GM12892 (cell line): ENCODE results near the gene SERP1.
A peak's percentile ranks its signal among the peaks of the same experiment; 100 is the strongest.

Source experiments
- DNase-seq: peaks from one replicate; pipeline ENCODE4 v3.0.0; 2011; ENCODE audit not compliant: insufficient read length
- FAIRE-seq: peaks from 2 replicates; lab custom pipeline; 2011; peaks lifted over from hg19 to GRCh38; lab: Jason Lieb, UNC
- POLR2A ChIP-seq: IDR thresholded peaks from 2 replicates; pipeline ENCODE4 v1.6.1; 2011; ENCODE audit warnings: low read depth, low read length, control low read depth
- POLR2AphosphoS5 ChIP-seq: IDR thresholded peaks from 2 replicates; pipeline ENCODE4 v1.6.1; 2011; ENCODE audit warnings: low read depth, low read length, control low read depth
- TAF1 ChIP-seq: IDR thresholded peaks from 2 replicates; pipeline ENCODE4 v1.6.1; 2011; ENCODE audit warnings: low read depth, mild to moderate bottlenecking, control low read depth, low read length, borderline replicate concordance

Gene SERP1

GRCh38 chr3:150556792-150557191, 10.5 kb upstream of the SERP1 start:
- no peak for TF ChIP-seq POLR2A
- TF ChIP-seq POLR2AphosphoS5 = no peak
- no peak for TF ChIP-seq TAF1
- no peak for FAIRE-seq
- DNase-seq = no peak

GRCh38 chr3:150555859-150556436, 9.7 kb upstream of the SERP1 start:
- DNase-seq = no peak
- no peak for FAIRE-seq
- TF ChIP-seq POLR2A (no peak), TAF1 (no peak), POLR2AphosphoS5 (no peak)

- FAIRE-seq (no peak), DNase-seq (no peak)
- no peak; the same call in 1 of the 2 replicates for TF ChIP-seq POLR2A
- TF ChIP-seq TAF1 = no peak
- no peak for TF ChIP-seq POLR2AphosphoS5
Measured at GRCh38 chr3:150547045-150547741, 897 bp upstream of the SERP1 start.

GRCh38 chr3:150545419-150546225, 674 bp downstream of the SERP1 start:
- no peak for TF ChIP-seq POLR2AphosphoS5
- no peak for TF ChIP-seq POLR2A
- no peak for TF ChIP-seq TAF1
- DNase-seq = peak; percentile 22

GRCh38 chr3:150544726-150545125, 1.6 kb downstream of the SERP1 start:
- FAIRE-seq (no peak), DNase-seq (no peak)
- TF ChIP-seq POLR2A = no peak

More at GRCh38 chr3:150545419-150546225, 674 bp downstream of the SERP1 start:
- FAIRE-seq = no peak

GRCh38 chr3:150544041-150544440, 2.3 kb downstream of the SERP1 start:
- FAIRE-seq = no peak
- no peak for DNase-seq
- TF ChIP-seq POLR2AphosphoS5 (no peak), POLR2A (no peak), TAF1 (no peak)

- no peak for FAIRE-seq
Measured at GRCh38 chr3:150543531-150543930, 2.8 kb downstream of the SERP1 start.

GRCh38 chr3:150543128-150543527, 3.2 kb downstream of the SERP1 start:
- DNase-seq (no peak), FAIRE-seq (no peak)
- no peak for TF ChIP-seq POLR2AphosphoS5
- TF ChIP-seq POLR2A = no peak
- TF ChIP-seq TAF1 = no peak

More at GRCh38 chr3:150543531-150543930, 2.8 kb downstream of the SERP1 start:
- no peak for DNase-seq
- no peak for TF ChIP-seq TAF1
- no peak for TF ChIP-seq POLR2AphosphoS5
- no peak for TF ChIP-seq POLR2A

- TF ChIP-seq TAF1 = no peak
- TF ChIP-seq POLR2A = no peak
- TF ChIP-seq POLR2AphosphoS5 = no peak
- DNase-seq (no peak), FAIRE-seq (no peak)
Measured at GRCh38 chr3:150540991-150541390, 5.3 kb downstream of the SERP1 start.

GRCh38 chr3:150540297-150540696, 6.0 kb downstream of the SERP1 start:
- DNase-seq = no peak
- FAIRE-seq = no peak
- TF ChIP-seq TAF1 = no peak
- no peak for TF ChIP-seq POLR2A
- TF ChIP-seq POLR2AphosphoS5 = no peak

GRCh38 chr3:150538324-150539208, 7.7 kb downstream of the SERP1 start:
- FAIRE-seq (no peak), DNase-seq (no peak)
- TF ChIP-seq POLR2A = no peak
- peak; percentile 61; the same call in 1 of the 2 replicates for TF ChIP-seq POLR2AphosphoS5
